Epidermal melanocyte (primary cell): ENCODE results near the gene LCE3D.
"Not testable (repeated sequence)": the region's sequence is repeated elsewhere in the genome, so short reads cannot be mapped to it uniquely, and the experiment has no call there.

Experiments used
- DNase-seq: peaks from one replicate; pipeline ENCODE4 v3.0.0; 2011; ENCODE audit warnings: low spot score; ENCODE audit not compliant: insufficient read length

The LCE3D gene, protein sequence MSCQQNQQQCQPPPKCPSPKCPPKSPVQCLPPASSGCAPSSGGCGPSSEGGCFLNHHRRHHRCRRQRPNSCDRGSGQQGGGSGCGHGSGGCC

DNA sequence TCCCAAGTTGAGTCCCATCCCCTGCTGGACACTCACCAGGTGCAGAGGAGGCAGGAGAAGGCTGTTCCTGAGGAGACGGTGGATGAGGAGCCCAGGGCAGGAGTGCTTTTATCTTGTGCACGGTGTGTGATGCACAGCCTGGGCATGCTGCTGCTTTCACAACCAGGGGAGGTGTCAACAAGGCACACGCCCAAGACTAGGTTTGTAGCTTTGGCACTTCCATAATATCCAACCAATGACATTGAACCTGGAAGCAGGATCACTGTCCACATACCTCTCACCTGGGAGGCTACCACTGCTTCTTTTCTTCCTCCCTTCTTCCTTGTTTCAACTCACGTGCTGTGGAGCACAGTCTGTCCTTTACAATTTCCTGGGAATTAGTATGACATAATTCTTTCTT lies at the start of gene LCE3D:
LCE3D (minus strand) TSS at position 84 of the 400 bp plus-strand sequence. CDS start 580 bp downstream, outside the sequence.
- no peak for DNase-seq

DNA sequence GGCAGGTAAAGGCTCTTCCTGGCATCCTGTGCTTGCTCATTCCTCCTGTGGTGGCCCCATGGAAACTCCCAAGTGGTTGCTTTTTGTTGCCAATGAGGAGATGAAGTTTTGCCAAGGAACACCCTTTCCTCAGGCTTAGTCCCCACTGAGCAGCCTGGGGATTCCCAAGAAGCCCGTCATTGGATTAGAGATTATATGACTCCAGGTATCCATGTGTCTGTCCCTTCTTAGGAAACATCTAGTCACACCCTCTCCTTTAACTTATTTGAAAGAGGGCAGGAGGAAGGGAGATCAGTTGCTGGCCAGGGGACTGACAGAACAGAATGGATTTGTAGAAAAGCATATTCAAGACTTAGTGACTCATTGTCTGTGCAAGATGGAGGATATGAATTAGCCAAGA lies 46.4 kb upstream of the LCE3D start:
- DNase-seq = no peak

DNA sequence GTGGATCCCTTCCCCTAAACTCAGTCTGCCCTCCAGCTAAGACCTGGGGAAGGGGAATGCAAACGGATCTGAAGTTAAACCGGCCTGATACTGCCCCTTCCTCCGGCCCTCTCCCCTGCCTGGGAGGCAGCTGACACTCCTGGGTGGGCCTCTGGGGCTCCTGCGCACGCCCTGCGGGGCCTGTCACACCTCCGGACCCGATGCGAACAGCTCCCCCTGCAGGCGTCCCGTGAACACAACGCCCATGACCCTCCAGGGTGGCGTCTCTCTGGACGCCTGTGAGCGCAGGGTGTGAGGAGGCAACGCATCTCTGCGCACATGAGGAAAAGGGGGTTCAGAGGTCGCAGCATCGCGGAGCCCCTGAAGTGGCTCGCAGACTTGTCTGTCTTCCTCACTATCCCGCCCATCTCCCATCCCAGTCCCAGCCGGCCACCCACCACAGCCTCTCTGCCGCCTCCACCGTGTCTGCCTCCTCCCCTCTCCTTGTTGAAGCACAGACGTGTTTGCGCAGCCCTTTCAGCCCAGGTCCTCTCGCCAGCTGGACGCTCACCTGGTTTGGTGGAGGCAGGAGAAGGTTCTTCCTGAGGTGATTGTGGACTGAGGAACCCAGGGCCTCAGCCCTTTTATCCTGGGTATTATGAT lies 43.0 kb upstream of the LCE3D start:
- no peak for DNase-seq

DNA sequence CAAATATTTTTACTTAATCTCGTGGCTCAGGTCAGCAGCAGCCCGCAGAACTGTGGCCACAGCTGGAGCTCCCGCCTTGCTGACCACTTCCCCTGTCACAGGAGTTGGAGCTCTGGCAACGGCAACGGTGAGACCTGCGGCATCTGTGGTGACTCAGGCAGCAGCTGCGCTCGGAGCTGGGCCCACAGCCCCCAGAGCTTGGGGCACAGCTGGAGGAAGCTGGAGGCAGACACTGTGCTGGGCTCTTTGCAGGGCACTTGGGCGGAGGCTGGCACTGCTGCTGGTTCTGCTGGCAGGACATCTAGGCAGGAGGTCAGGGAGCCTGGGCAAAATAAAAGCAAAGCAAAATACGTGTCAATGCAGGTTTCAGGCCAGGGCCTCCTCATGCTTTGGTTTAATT lies 42.5 kb upstream of the LCE3D start, which contains the start of gene LCE3A:
LCE3A (minus strand) TSS at position 301 of the 400 bp plus-strand sequence; CDS start at position 301, 0 bp downstream.
- DNase-seq = no peak

DNA sequence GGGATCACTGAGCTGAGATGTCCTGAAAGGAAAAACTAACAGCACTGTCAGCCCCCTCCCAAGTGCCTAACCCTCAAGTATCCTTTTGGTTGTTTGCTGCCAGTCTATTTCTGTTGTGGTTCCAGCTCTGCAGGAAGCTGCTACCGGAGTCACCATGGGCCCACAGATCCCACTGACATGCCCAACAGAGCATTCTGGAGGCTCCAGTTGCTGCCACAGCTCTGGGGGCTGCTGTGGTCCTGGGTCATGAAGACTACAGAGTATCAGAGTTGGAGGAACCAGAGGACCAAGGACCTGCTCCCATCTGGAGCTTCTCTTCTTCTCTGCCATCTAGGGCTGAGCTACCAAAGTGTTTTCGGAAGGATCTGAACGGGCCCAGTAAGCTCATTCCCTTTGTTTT lies 41.7 kb upstream of the LCE3D start:
- no peak for DNase-seq

DNA sequence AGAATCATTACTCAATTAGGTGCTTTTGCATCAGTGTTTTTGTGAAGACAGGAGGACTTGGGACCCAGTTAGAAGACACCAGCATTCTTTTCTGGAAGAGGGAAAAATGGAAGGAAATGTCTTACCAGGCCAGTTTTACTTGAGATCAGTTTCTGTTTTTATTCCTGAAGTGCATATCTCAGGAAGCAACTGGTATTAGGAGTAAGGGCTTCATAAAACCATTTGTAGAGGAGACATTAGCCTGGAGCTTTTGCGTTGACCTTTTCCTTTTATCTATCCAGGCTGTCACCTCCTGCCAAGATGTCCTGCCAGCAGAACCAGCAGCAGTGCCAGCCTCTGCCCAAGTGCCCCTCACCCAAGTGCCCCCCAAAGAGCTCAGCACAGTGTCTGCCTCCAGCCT lies 33.2 kb upstream of the LCE3D start, which contains the start of gene LCE3B:
LCE3B (plus strand) TSS at position 301 of the 400 bp plus-strand sequence; CDS start at position 301, 0 bp downstream.
- DNase-seq = no peak

DNA sequence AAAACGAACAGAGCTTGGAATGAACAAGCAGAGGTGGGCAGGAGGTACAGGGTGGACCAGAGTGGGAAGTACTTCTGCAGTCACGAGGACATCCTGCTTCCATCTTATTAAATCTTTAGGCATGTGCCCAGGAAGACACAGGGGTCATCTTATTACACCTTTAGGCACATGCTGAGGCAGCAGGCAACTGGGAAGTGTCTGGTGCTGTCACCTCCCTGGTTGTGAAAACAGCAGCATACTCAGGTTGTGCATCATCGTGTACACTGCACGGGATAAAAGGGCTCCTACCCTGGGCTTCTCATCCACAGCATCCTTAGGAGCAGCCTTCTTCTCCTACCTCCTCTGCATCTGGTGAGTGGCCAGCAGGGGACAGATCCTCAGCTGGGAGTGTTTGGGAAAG lies 19.6 kb upstream of the LCE3D start, which contains the start of gene LCE3C:
LCE3C (plus strand) TSS at position 301 of the 400 bp plus-strand sequence. CDS start 498 bp downstream, outside the sequence.
- no peak for DNase-seq

DNA sequence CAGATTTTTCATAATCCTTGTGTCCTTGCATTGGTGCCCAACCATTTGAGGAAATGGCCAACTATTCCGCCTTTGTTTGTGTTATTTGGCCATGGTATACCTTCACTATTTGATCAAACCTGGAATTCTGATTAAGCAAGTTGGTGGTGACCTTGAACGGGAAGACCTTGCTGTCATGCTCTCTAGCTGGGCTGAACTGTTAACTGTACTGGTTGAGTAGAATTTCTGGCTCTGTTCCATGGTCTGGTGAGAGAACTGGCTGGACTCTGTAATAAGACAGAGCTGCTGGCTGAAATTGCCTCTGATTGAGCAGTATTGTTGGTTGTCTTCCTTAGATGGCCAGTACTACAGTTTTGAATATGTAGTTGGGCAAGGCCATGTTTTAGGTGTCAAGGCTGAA lies 16.7 kb upstream of the LCE3D start:
- DNase-seq = no peak

DNA sequence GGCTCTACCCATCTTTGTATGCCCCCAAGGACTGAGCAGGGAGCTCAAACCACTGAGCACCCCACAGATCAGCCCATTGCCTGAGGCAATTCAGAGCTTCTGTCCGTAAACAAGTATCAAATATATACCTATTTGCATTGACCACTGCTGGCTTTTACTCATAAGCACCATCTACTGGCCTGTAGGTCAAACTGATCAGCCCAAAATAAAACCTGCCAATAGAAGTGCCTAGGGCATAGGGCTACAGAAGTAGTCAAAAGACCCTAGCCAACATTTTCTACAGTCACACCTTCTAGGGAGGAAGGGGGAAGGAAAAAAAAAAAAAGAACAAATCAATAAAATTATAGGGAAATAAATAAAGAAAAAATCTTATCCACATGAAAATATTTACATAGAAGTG lies 5.3 kb upstream of the LCE3D start:
- DNase-seq = no peak

DNA sequence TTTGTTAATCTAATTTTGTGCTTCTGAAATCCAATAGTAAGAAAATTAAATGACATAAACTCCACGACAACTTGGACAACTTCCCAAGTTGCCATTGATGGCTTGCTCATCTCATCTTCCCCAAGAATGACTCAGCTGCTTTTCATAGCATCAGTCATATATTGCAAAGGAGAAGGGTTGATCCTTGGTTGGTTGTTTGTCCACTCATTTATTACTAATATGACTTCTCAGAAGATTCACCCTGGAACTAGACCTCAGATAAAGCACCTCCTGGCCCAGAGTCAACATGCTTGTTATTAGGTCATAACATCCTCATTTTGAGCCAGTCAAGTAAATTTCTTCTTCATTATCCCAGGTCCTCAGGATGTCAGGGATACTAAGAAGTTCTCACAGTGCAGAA lies 2.3 kb upstream of the LCE3D start:
- DNase-seq = no peak

DNA sequence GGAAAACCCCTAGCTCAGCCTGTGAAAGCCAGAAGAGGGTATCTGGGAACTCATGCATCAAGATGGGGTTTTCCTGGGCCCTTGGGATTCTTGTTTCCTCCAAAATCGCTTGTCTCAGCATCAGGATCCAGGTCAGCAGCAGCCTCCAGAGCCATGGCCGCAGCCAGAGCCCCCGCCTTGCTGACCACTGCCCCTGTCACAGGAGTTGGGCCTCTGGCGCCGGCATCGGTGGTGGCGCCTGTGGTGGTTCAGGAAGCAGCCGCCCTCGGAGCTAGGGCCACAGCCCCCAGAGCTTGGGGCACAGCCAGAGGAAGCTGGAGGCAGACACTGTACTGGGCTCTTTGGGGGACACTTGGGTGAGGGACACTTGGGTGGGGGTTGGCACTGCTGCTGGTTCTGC lies 790 bp downstream of the LCE3D start:
- not testable (repeated sequence) for DNase-seq

DNA sequence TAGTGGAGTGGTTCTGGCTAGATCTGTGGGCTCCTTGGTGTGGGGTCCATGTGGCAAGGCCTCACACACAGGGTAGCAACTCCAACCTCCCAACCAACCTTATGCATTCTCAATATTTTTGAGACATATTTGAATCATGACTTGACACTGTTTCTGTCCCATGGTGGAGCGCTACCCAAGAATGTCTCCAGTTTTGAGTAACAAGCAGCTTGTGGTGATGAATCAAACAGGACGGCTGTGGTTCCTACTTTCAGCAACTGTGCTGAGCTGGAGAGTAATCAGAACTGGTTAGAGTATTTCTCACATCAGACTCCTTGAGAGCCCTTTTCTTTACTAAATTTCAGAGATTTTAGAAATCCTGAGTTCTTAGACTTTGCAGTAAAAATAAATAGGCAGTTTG lies 3.1 kb downstream of the LCE3D start:
- no peak for DNase-seq

DNA sequence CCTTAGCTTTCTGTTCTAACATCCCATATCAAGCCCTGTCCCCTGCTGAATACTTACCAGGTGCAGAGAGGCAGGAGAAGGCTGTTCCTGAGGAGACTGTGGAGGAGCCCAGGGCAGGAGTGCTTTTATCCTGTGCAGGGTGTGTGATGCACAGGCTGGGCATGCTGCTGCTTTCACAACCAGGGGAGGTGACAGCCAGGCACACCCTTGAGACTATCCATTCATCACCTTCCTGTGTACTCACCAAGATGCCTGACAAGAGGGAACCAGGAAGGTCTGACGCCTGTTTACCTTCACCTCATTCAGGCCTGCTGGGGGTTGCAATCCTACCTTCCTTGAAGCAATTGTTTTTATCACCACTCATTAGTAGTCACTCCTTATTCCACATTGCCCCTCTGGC lies 13.6 kb downstream of the LCE3D start, which contains the start of gene LCE3E:
LCE3E (minus strand) TSS at position 100 of the 400 bp plus-strand sequence. CDS start 572 bp downstream, outside the sequence.
- DNase-seq = no peak

DNA sequence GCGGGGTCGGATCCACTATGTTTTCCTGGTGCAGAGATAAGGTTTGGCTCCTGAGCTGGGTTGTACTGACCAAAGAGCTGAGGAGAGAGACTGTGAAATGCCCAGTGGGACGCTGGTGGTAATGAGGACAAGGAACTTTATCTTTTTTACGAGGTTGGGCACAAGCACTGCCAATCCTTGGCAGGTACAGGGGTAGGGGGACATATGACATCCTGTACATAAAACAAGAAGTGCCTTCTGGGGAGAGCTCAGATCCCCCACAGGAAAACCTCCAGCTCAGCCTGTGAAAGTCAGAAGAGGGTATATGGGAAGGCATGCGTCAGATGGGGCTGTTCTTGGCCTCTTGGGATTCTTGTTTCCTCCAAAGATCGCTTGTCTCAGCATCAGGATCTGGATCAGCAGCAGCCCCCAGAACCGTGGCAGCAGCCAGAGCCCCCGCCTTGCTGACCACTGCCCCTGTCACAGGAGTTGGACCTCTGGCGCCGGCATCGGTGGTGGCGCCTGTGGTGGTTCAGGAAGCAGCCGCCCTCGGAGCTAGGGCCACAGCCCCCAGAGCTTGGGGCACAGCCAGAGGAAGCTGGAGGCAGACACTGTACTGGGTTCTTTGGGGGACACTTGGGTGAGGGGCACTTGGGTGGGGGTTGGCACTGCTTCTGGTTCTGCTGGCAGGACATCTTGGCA lies 14.6 kb downstream of the LCE3D start:
- no peak for DNase-seq

DNA sequence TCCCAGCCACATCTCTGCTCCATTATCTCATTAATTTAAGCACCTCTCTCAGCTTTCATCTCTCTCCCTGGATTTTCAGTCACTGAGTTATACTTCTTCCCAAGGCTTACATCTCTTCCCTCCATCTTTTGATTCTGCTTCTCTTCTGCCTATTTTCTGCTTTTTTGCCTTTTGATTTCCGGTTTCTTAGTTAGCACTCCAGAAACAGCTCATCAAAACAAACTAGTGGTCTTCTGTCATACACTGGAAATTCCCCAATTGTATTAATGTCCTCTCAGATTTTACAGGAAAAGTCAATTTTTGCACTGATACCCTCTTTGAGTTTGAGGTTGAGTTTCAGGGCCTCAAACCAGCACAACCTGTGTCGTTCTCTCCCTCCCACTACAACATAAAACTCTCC lies 15.2 kb downstream of the LCE3D start:
- no peak for DNase-seq

DNA sequence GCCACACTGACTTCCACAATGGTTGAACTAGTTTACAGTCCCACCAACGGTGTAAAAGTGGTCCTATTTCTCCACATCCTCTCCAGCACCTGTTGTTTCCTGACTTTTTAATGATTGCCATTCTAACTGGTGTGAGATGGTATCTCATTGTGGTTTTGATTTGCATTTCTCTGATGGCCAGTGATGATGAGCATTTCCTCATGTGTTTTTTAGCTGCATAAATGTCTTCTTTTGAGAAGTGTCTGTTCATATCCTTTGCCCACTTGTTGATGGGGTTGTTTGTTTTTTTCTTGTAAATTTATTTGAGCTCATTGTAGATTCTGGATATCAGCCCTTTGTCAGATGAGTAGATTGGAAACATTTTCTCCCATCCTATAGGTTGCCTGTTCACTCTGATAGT lies 32.0 kb downstream of the LCE3D start:
- not testable (repeated sequence) for DNase-seq

DNA sequence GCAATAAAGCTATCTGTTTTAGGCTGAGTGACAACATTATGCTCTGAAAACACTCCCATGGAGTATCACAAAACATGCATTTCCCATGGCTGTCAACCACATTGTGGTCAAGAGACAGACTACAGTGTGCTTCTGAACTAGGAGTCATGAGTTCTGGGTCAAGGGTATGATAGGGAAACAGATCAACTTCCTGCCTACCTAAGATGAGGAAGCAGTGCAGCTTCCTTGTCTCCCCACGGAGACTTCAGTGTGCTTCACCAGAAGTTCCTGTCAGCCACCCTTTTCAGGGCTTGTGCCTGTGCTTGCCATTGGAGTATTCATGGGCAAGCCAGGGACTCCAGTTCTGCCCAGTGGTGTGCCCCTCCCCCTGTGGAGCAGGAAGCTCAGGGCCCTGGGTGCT lies 33.6 kb downstream of the LCE3D start:
- no peak for DNase-seq

DNA sequence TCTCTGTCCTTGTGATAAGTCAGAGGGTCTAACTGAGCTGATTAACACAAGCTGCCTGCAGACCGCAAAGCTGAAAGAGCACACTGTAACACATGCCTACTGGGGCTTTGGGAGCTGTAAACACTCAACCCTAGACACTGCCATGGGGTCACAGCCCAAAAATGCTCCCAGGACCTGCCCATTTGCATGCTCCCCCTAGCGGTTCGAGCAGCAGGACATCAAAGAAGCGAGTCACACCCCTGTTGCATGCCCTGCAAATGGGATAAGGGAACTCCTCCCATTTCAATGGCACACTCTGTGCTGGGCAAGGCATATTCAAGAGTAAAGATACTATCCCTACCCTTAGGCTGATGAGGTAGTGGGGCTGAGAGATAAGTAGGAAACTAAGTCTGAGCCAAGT lies 36.5 kb downstream of the LCE3D start:
- DNase-seq = no peak

DNA sequence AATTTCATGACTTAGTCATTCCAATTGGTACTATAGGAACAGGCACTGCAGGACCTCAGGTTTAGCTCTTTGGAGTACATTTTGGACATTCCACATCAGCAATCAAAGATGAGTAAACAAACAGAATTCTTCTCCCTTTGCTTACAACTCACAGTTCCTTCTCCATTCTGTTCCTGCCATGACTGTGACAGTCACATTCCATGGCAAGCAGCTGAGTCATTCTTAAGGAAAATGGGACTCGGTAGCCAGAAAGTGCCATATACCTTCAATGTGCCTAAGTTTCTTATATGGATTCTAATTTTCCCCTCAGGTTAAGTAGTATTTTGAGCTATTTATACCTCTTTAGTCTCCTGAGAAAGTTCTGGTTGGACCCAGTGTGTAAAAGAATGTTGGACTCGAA lies 40.4 kb downstream of the LCE3D start:
- DNase-seq = no peak

DNA sequence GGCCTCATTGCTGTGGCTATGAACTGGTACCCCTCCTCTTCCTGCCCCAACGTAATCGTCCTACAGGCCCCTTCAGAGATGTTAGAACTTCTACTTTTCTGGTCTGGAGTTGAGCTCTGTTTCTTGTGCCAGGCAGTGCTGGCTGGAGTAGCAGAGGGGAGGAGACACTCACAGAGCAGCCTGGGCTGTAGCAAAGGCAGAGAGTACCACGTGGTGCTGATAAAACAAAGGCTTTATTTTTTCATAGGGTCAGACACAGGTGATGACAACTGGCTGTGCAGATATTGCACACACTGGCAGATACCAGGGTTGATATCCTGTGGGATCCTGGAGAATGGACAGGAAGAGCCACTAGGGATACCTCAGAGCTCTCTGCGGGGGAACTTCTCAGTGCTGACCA lies 42.8 kb downstream of the LCE3D start:
- DNase-seq = no peak

DNA sequence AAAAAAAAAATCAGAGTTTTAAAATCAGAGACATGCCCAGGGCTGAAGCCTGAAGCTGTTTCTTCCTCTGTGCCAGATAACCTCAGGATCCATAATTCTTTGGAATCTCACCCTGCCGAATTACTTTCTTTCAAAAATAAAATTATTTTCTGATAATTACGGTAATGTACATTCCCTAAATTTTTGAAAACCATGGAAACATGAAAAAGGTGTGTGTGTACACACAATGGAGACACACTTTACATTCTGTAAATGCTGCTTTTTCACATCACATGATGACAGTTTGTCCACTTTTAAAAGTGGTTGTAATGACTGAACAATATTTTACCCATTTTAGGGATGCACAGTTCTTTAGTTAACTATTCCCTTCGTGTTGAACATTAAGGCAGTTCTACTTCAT lies 44.5 kb downstream of the LCE3D start:
- no peak for DNase-seq

DNA sequence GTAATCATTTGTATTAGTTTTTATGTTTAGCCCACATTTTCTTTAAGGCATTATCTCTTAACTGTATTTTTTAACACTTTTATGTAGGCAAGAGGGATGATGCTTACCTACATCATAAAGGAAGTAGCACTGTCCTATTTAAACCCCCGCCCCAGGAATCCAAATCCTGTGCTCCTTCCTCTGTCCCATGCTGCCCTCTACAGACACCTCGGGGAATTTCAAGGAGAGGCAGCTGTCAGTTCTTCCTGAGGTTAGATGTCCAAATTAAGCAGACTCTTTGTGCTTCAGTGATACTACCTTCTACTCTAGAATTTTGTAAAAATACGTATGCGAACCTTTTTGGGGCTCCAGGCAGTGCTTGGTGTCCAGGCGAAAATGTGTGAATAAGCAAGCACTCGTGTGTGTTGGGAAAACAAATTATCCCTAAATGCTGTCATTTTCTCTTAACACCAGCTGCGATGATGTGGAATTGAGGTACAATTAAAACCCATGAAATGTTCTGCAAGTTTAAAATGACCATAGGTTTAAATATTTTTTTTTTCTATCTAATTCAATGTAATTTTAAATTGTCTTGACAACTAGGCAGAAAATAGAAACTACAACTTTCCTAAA lies 46.9 kb downstream of the LCE3D start:
- DNase-seq = no peak
